Tibial artery (tissue), 4 donors: Measurements from ENCODE around the gene SULT6B1.

Experiments
- DNase-seq, 2 donors: peaks; one replicate each; pipeline ENCODE4 v3.0.0-alpha.2; 2019
- H3K27ac ChIP-seq, 2 donors: fragments of 200-600 bp; sonication (generic) in 1 of 2; 1 replicate in 1 of 2; 2 replicates in 1 of 2; pipeline ENCODE4 v1.5.1; 2018 to 2019; ENCODE audit warnings: mild to moderate bottlenecking in 1 of 2
- H3K27me3 ChIP-seq, 2 donors: fragments of 200-600 bp; sonication (generic) in 1 of 2; one replicate each; pipeline versions ENCODE4 v1.5.1 to v1.6.0; 2016 to 2019
- H3K36me3 ChIP-seq, 3 donors: fragments of 200-600 bp; sonication (generic) in 2 of 3; one replicate each; pipeline ENCODE4 v1.5.1; 2016 to 2019; ENCODE audit warnings: mild to moderate bottlenecking in 2 of 3
- H3K4me1 ChIP-seq, 4 donors: fragments of 200-600 bp; sonication (generic) in 2 of 4; 1 replicate in 3 of 4; 2 replicates in 1 of 4; pipeline ENCODE4 v1.5.1; 2016 to 2019
- H3K4me3 ChIP-seq, 2 donors: fragments of 200-600 bp; sonication (generic) in 1 of 2; 1 replicate in 1 of 2; 2 replicates in 1 of 2; pipeline ENCODE4 v1.5.1; 2018 to 2019; ENCODE audit warnings: mild to moderate bottlenecking in 2 of 2
- H3K9me3 ChIP-seq, 3 donors: fragments of 200-600 bp; sonication (generic) in 1 of 3; one replicate each; pipeline ENCODE4 v1.5.1; 2016 to 2019
- CTCF ChIP-seq, 2 experiments: fragments of 200-600 bp in 1 of 2; fragments of 450-650 bp in 1 of 2; IDR thresholded peaks; one replicate each; pipeline ENCODE4 v1.5.1; 2017 to 2019; ENCODE audit warnings: antibody characterized with exemption in 2 of 2, mild to moderate bottlenecking in 1 of 2, moderate library complexity in 1 of 2
- intact Hi-C: fragments of 100-400 bp; cut with DNase I; formaldehyde crosslinking; loops from one replicate; pipeline ENCODE4 v1.15.0; 2023; ENCODE audit warnings: low total_unique reads

Gene SULT6B1

DNA sequence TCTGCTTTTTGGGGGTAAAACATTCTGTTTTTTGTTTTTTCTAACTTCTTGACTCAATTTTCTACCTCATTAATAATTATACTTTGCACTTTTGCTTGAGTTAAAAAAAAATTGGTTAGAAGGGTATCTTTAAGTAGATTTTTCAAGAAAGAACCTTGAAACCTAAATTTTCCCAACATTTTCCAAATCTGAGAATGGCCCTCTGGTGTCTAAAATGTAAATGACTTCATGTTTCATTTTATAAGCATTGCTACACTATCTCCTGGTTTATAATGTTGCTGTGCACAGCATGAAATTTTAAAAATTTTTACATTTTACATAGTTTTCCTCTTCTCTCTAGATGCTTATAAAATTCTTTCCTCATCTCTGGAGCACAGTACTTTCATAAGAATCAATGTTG, 45.9 kb downstream of the SULT6B1 start:
- no peak for TF ChIP-seq CTCF (IDR thresholded peaks at IDR 0.05)
- Histone ChIP-seq H3K9me3 (no peaks in the 10 kb centered on the region), H3K27me3 (no peaks in the 10 kb centered on the region), H3K27ac (no peak overlapping the region), H3K4me3 (no peak overlapping the region), H3K36me3 (peaks cover 53 to 83% (median 60%) of the 10 kb centered on the region in 3 donors), H3K4me1 (no peaks in the 10 kb centered on the region)
- DNase-seq, result no peak
- intact Hi-C loops, result no loop called here

DNA sequence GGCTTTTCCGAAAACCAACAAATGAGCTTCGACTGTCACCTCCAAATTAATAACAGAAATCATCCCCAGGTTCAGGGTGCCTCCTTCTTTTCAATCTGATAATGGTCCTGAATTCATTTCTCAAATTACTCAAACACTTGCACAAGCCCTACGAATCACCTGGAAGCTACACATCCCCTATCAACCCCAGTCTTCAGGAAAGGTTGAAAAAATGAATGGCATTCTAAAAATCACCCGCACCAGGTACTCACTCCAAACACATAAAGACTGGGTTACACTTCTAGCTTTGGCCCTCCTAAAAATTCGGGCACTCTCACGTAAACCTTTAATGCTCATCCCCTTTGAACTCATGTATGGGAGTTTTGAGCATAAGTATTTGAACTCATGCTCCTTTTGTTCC, 55.6 kb downstream of the SULT6B1 start:
- no peaks in the 10 kb centered on the region for H3K4me1 ChIP-seq
- H3K27ac ChIP-seq, result no peak overlapping the region
- TF ChIP-seq CTCF (IDR thresholded peaks at IDR 0.05), result no peak
- H3K27me3 ChIP-seq, result no peaks in the 10 kb centered on the region
- H3K36me3 ChIP-seq, result peaks cover 69 to 97% (median 75%) of the 10 kb centered on the region in 3 donors
- no peak for DNase-seq
- no peaks in the 10 kb centered on the region for H3K9me3 ChIP-seq
- no peak overlapping the region for H3K4me3 ChIP-seq
- intact Hi-C loops, result no loop called here

- H3K27me3 ChIP-seq, result no peaks in the 10 kb centered on the region
- H3K4me3 ChIP-seq, result no peak overlapping the region
- no peak for TF ChIP-seq CTCF (IDR thresholded peaks at IDR 0.05)
- no peaks in the 10 kb centered on the region for H3K9me3 ChIP-seq
- no peak for DNase-seq
- no peak overlapping the region for H3K27ac ChIP-seq
- intact Hi-C loops, result no loop called here
- peaks cover 45 to 83% (median 64%) of the 10 kb centered on the region in 3 donors for H3K36me3 ChIP-seq
- H3K4me1 ChIP-seq, result no peaks in the 10 kb centered on the region
These were observed 63.1 kb downstream of the SULT6B1 start for GRCh38 chr2:37125416-37125815.

DNA sequence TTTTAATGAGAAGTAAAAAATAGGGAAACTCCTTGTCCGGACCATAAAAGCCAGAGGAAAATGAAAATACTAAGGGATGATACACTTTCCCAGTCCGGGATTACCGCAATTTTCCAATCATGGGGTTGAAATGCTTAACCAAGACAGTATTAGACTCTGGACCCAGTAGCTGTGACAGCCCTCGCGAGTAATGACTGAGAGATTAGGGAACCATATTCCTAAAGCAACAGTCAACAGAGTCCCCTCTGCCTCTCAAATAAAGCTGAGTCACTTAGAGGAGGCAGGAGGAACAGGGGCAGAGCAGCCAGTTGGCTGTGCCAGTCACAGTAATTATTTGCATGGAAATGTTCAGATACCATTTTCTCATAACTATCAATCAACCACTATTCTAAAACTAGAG, 69.3 kb downstream of the SULT6B1 start:
- peaks cover 36 to 75% (median 53%) of the 10 kb centered on the region in 3 donors for H3K36me3 ChIP-seq
- no peak for TF ChIP-seq CTCF (IDR thresholded peaks at IDR 0.05)
- intact Hi-C loops, result no loop called here

More for the DNA sequence above, 69.3 kb downstream of the SULT6B1 start:
- H3K4me1 ChIP-seq, result no peaks in the 10 kb centered on the region
- H3K27me3 ChIP-seq, result no peaks in the 10 kb centered on the region
- DNase-seq, result no peak
- H3K9me3 ChIP-seq, result no peaks in the 10 kb centered on the region
- no peak overlapping the region for H3K4me3 ChIP-seq
- no peak overlapping the region for H3K27ac ChIP-seq
